Natural killer cell (primary cell): ENCODE data around the gene MANSC4. TPM values are rescaled to one million over a fixed set of nuclear protein-coding genes. Genes with fewer than 3 reads are reported as not detected.

Source experiments
- ATAC-seq, 3 donors: fragments of 150-1000 bp in 2 of 3; fragments of 200-7000 bp in 1 of 3; cut with Tn5 transposase; 1 replicate in 1 of 3; 2 replicates in 2 of 3; pipeline ENCODE4 v1.10.0; 2021; ENCODE audit warnings: mild to moderate bottlenecking in 2 of 3, moderate library complexity in 2 of 3
- DNase-seq, 2 donors: peaks; one replicate each; pipeline versions ENCODE4 v3.0.0 to v3.0.0-alpha.2; 2013 to 2021; ENCODE audit warnings: mixed read lengths in 1 of 2
- H3K27ac ChIP-seq: one replicate; pipeline ENCODE4 v1.5.1; 2013; ENCODE audit warnings: mild to moderate bottlenecking, low read length
- H3K27me3 ChIP-seq: one replicate; pipeline ENCODE4 v1.6.1; 2013; ENCODE audit warnings: low read length; ENCODE audit not compliant: control insufficient read depth, insufficient read depth
- H3K36me3 ChIP-seq: one replicate; pipeline ENCODE4 v1.6.1; 2013; ENCODE audit warnings: low read length; ENCODE audit not compliant: control insufficient read depth, insufficient read depth
- H3K4me1 ChIP-seq: one replicate; pipeline ENCODE4 v1.6.1; 2013; ENCODE audit warnings: low read length; ENCODE audit not compliant: control insufficient read depth, insufficient read depth
- H3K4me3 ChIP-seq: one replicate; pipeline ENCODE4 v1.5.1; 2013; ENCODE audit warnings: low read length
- H3K9me3 ChIP-seq: one replicate; pipeline ENCODE4 v1.6.1; 2013; ENCODE audit warnings: low read length; ENCODE audit not compliant: control insufficient read depth, insufficient read depth
- H3K27ac Mint-ChIP-seq, 2 donors: one replicate each; pipeline ENCODE4 v1.8.0; 2022; ENCODE audit warnings: mild to moderate bottlenecking in 2 of 2, mixed read lengths in 2 of 2, moderate library complexity in 1 of 2
- H3K27me3 Mint-ChIP-seq, 2 donors: one replicate each; pipeline ENCODE4 v1.8.0; 2022; ENCODE audit warnings: low read depth in 2 of 2, mixed read lengths in 2 of 2
- H3K36me3 Mint-ChIP-seq: one replicate; pipeline ENCODE4 v1.8.0; 2022; ENCODE audit warnings: mixed read lengths
- H3K4me1 Mint-ChIP-seq, 2 donors: one replicate each; pipeline ENCODE4 v1.8.0; 2022; ENCODE audit warnings: mixed read lengths in 2 of 2
- H3K4me3 Mint-ChIP-seq: one replicate; pipeline ENCODE4 v1.8.0; 2022; ENCODE audit warnings: mild to moderate bottlenecking, moderate library complexity, mixed read lengths
- H3K9me3 Mint-ChIP-seq, 2 donors: one replicate each; pipeline ENCODE4 v1.8.0; 2022; ENCODE audit warnings: mixed read lengths in 2 of 2
- CTCF ChIP-seq: fragments of 200-600 bp; IDR thresholded peaks from one replicate; pipeline ENCODE4 v1.8.0; 2022; ENCODE audit warnings: antibody characterized with exemption
- WGBS: methylation state at CpG from one replicate; pipeline ENCODE4 v1.1.7; 2013; ENCODE audit warnings: missing lambda C conversion rate; ENCODE audit not compliant: insufficient coverage; 5-methylcytosine and 5-hydroxymethylcytosine counted together
- intact Hi-C: fragments of 100-400 bp; cut with micrococcal nuclease; formaldehyde crosslinking; loops from one replicate; pipeline ENCODE4 v1.14.2; 2022
- total RNA-seq, 4 donors: library from RNA; stranded (reverse); fragments of 120-200 nt in 1 of 4; gene quantifications; one replicate each; pipeline versions ENCODE4 v1.2.3 to v1.2.4, GENCODE V29; 2013 to 2022

The MANSC4 gene
- total RNA-seq, 3 donors from 2014 or later (not counting 1 experiment from before 2014, with no cell fraction given): not detected

- H3K27me3 ChIP-seq: no peaks in the 10 kb centered on the region
- 89% methylated on average over 4 of the region's 4 CpGs for WGBS
- ATAC-seq (no peak), DNase-seq (no peak)
- no peaks in the 10 kb centered on the region for H3K9me3 Mint-ChIP-seq
- H3K36me3 Mint-ChIP-seq: no peaks in the 10 kb centered on the region
- no peak overlapping the region for H3K27ac Mint-ChIP-seq
- H3K4me1 ChIP-seq: peaks cover 3% of the 10 kb centered on the region
- H3K4me1 Mint-ChIP-seq: peaks cover 0 to 4% of the 10 kb centered on the region in 2 donors
- TF ChIP-seq CTCF: no peak
- peaks cover 4 to 36% of the 10 kb centered on the region in 2 donors for H3K27me3 Mint-ChIP-seq
- no peak overlapping the region for H3K4me3 Mint-ChIP-seq
- intact Hi-C loops: no loop called here
- H3K36me3 ChIP-seq: no peaks in the 10 kb centered on the region
- H3K4me3 ChIP-seq: no peak overlapping the region
- no peak overlapping the region for H3K27ac ChIP-seq
- no peaks in the 10 kb centered on the region for H3K9me3 ChIP-seq
Measured at GRCh38 chr12:27817766-27818165, 37.7 kb upstream of the MANSC4 start.

- no peak overlapping the region for H3K4me3 ChIP-seq
- H3K27me3 ChIP-seq: no peaks in the 10 kb centered on the region
- WGBS: 92% methylated on average over 3 of the region's 3 CpGs
- no peaks in the 10 kb centered on the region for H3K9me3 Mint-ChIP-seq
- no peak for ATAC-seq
- no peak overlapping the region for H3K27ac Mint-ChIP-seq
- DNase-seq: no peak
- no peak overlapping the region for H3K4me3 Mint-ChIP-seq
- no peaks in the 10 kb centered on the region for H3K36me3 Mint-ChIP-seq
- H3K4me1 Mint-ChIP-seq: no peaks in the 10 kb centered on the region
- intact Hi-C loops: no loop called here
- no peaks in the 10 kb centered on the region for H3K36me3 ChIP-seq
- peaks cover 10 to 37% of the 10 kb centered on the region in 2 donors for H3K27me3 Mint-ChIP-seq
- no peak for TF ChIP-seq CTCF
- H3K4me1 ChIP-seq: no peaks in the 10 kb centered on the region
- no peaks in the 10 kb centered on the region for H3K9me3 ChIP-seq
- no peak overlapping the region for H3K27ac ChIP-seq
Measured at GRCh38 chr12:27814851-27815591, 35.0 kb upstream of the MANSC4 start.

GRCh38 chr12:27814411-27814810, 34.4 kb upstream of the MANSC4 start:
- DNase-seq (no peak), ATAC-seq (no peak)
- H3K9me3 ChIP-seq: no peaks in the 10 kb centered on the region
- no peaks in the 10 kb centered on the region for H3K27me3 ChIP-seq
- no peaks in the 10 kb centered on the region for H3K4me1 Mint-ChIP-seq
- no peak overlapping the region for H3K4me3 Mint-ChIP-seq
- no peak overlapping the region for H3K27ac ChIP-seq
- H3K9me3 Mint-ChIP-seq: no peaks in the 10 kb centered on the region
- no peak overlapping the region for H3K4me3 ChIP-seq
- H3K27ac Mint-ChIP-seq: no peak overlapping the region
- intact Hi-C loops: no loop called here
- no peaks in the 10 kb centered on the region for H3K4me1 ChIP-seq
- peaks cover 10 to 37% of the 10 kb centered on the region in 2 donors for H3K27me3 Mint-ChIP-seq
- H3K36me3 ChIP-seq: no peaks in the 10 kb centered on the region
- H3K36me3 Mint-ChIP-seq: no peaks in the 10 kb centered on the region
- no peak for TF ChIP-seq CTCF
- 95% methylated on average over 1 of the region's 2 CpGs for WGBS

GRCh38 chr12:27812502-27812901, 32.5 kb upstream of the MANSC4 start:
- Mint-ChIP-seq H3K9me3 (no peaks in the 10 kb centered on the region), H3K4me1 (no peaks in the 10 kb centered on the region), H3K36me3 (no peaks in the 10 kb centered on the region), H3K27ac (no peak overlapping the region), H3K27me3 (peaks cover 10 to 30% of the 10 kb centered on the region in 2 donors), H3K4me3 (no peak overlapping the region)
- no peaks in the 10 kb centered on the region for H3K36me3 ChIP-seq
- peaks cover under 1% of the 10 kb centered on the region for H3K4me1 ChIP-seq
- H3K9me3 ChIP-seq: no peaks in the 10 kb centered on the region
- DNase-seq (no peak), ATAC-seq (no peak)
- no peak overlapping the region for H3K27ac ChIP-seq
- no peaks in the 10 kb centered on the region for H3K27me3 ChIP-seq
- no peak for TF ChIP-seq CTCF
- 75% methylated on average over 6 of the region's 6 CpGs for WGBS
- intact Hi-C loops: no loop called here
- H3K4me3 ChIP-seq: no peak overlapping the region
